Gastrocnemius medialis (tissue), 4 donors: Measurements from ENCODE around the gene APOBEC3G.

Experiments
- POLR2A ChIP-seq, 2 donors: fragments of 450-650 bp; IDR thresholded peaks; one replicate each; pipeline ENCODE4 v1.6.1; 2017; ENCODE audit warnings: antibody characterized with exemption in 2 of 2, mild to moderate bottlenecking in 2 of 2, moderate library complexity in 2 of 2
- TF ChIP-seq, protein P1 (sequence below), 5 experiments: fragments of 450-650 bp in 3 of 5; fragments of 200-600 bp in 2 of 5; sonication (generic) in 2 of 5; IDR thresholded peaks in 4 of 5; conservative IDR thresholded peaks in 1 of 5; 1 replicate in 4 of 5; 2 replicates in 1 of 5; pipeline ENCODE4 v1.5.1; 2016 to 2019; ENCODE audit warnings: antibody characterized with exemption in 5 of 5, mild to moderate bottlenecking in 3 of 5, moderate library complexity in 3 of 5

DNA sequence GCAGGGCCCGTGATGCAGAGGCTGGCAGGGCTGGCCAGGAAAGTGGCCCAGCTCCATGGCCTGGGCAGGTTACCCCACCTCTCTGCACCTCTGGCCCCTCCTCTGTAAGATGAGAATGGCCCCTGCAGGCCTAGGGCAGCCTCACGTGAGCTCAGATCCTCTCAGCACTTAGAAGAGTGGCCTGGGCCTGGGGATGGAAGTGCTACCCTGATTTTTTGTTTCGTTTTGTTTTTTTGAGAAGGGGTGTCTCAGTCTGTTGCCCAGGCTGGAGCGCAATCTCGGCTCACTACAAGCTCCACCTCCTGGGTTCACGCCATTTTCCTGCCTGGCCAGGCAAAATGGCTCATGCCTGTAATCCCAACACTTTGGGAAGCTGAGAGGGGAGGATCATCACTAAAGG, 21.0 kb downstream of the APOBEC3G start:
- TF ChIP-seq, protein P1, sequence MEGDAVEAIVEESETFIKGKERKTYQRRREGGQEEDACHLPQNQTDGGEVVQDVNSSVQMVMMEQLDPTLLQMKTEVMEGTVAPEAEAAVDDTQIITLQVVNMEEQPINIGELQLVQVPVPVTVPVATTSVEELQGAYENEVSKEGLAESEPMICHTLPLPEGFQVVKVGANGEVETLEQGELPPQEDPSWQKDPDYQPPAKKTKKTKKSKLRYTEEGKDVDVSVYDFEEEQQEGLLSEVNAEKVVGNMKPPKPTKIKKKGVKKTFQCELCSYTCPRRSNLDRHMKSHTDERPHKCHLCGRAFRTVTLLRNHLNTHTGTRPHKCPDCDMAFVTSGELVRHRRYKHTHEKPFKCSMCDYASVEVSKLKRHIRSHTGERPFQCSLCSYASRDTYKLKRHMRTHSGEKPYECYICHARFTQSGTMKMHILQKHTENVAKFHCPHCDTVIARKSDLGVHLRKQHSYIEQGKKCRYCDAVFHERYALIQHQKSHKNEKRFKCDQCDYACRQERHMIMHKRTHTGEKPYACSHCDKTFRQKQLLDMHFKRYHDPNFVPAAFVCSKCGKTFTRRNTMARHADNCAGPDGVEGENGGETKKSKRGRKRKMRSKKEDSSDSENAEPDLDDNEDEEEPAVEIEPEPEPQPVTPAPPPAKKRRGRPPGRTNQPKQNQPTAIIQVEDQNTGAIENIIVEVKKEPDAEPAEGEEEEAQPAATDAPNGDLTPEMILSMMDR (IDR thresholded peaks at IDR 0.05 in 4 of 5, conservative IDR thresholded peaks at IDR 0.05 in 1 of 5) = no peak
- TF ChIP-seq POLR2A (IDR thresholded peaks at IDR 0.05) = no peak
